RWPE1 (cell line): ENCODE measurements around the gene KLHL7.

ENCODE experiments used
- CTCF ChIA-PET: fragments of 350-600 bp; sonication (Branson Sonifier 250); formaldehyde crosslinking; extraction: SDS; loops from one replicate; lab custom pipeline; 2021; lab: Yijun Ruan, JAX
- POLR2A ChIA-PET: fragments of 400-600 bp; formaldehyde crosslinking; extraction: SDS; loops from one replicate; lab custom pipeline; 2020; ENCODE audit warnings: antibody characterized with exemption; ENCODE audit not compliant: low non-redundant PET; lab: Yijun Ruan, JAX
- DNase-seq: peaks from one replicate; pipeline ENCODE4 v3.0.0; 2012; ENCODE audit warnings: low spot score
- H3K27ac ChIP-seq: fragments of 450-650 bp; 2 replicates; pipeline ENCODE4 v1.5.1; 2017
- TF ChIP-seq, protein P1 (sequence below): fragments of 450-650 bp; conservative IDR thresholded peaks from 2 replicates; pipeline ENCODE4 v1.5.1; 2017; ENCODE audit warnings: low read depth, mild to moderate bottlenecking

Gene KLHL7

DNA sequence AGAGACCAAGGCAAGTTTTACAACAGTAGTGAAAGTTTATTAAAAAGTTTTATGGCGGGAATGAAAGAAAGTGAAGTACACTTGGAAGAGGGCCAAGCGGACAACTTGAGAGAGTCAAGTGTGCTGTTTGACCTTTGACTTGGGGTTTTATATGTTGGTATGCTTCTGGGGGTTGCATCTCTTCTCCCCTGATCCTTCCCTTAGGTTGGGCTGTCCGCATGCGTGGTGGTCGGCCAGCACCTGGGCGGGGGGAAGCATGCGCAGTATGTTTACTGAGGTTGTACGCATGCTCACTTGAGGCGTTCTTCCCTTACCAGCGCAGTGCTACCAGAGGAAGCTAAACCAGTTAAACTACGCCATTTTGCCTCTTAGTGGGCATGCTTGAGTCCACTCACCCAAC is 108.2 kb downstream of the KLHL7 start:
- DNase-seq = no peak
- no peak overlapping the region for H3K27ac ChIP-seq
- ChIA-PET POLR2A (no interaction called here), CTCF (interaction anchor here (0.6 kb wide), 1 partner anchor 13 kb away, joined by 4 read pairs; no protein-coding TSS in a partner anchor)
- TF ChIP-seq, protein P1, sequence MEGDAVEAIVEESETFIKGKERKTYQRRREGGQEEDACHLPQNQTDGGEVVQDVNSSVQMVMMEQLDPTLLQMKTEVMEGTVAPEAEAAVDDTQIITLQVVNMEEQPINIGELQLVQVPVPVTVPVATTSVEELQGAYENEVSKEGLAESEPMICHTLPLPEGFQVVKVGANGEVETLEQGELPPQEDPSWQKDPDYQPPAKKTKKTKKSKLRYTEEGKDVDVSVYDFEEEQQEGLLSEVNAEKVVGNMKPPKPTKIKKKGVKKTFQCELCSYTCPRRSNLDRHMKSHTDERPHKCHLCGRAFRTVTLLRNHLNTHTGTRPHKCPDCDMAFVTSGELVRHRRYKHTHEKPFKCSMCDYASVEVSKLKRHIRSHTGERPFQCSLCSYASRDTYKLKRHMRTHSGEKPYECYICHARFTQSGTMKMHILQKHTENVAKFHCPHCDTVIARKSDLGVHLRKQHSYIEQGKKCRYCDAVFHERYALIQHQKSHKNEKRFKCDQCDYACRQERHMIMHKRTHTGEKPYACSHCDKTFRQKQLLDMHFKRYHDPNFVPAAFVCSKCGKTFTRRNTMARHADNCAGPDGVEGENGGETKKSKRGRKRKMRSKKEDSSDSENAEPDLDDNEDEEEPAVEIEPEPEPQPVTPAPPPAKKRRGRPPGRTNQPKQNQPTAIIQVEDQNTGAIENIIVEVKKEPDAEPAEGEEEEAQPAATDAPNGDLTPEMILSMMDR = no peak

DNA sequence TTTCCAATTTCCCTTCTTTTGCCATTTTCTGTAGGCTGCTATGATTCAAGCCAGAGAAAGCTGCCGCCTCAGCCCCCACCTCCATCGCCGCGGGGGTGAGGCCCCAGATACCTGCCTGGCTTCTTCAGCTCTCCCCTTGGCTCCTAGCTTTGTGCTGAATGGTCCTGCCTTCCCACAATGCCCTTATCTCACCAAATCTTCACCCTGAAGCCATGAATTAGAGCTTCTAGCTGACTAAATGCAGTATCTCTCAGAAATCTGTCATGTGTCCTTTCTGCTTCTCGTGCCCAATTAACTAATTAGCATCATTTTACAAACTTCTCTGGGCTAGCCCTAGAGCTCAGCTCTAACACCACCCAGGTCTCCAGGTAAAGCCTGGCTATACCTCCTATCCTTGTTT is 108.8 kb downstream of the KLHL7 start:
- ChIA-PET POLR2A (no interaction called here), CTCF (interaction anchor here (0.5 to 0.8 kb wide), 4 partner anchors 11 to 332 kb away, joined by 3 to 4 read pairs (median 3); no protein-coding TSS in a partner anchor)
- TF ChIP-seq, protein P1 = no peak
- DNase-seq = no peak
- H3K27ac ChIP-seq = no peak overlapping the region

DNA sequence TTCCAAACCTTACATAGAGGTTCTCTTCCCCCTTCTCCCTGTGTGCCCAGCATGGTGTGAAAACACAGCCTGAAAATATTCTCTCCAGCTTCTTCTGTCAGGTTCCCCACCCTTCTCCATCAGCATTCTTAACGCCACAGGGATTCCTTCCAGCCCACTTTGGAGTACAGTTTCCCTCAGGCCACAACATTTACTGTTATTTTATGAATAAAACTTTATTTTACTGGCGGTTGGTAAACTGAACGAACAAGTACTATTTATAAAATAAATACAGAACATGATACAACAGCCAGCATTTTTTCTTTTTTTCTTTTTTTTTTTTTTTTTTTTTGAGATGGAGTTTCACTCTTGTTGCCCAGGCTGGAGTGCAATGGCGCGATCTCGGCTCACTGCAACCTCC is 109.4 kb downstream of the KLHL7 start:
- TF ChIP-seq, protein P1 = no peak
- ChIA-PET CTCF (interaction anchor here (0.5 to 0.8 kb wide), 4 partner anchors 11 to 331 kb away, joined by 3 read pairs; no protein-coding TSS in a partner anchor), POLR2A (no interaction called here)
- DNase-seq = no peak
- H3K27ac ChIP-seq = no peak overlapping the region

DNA sequence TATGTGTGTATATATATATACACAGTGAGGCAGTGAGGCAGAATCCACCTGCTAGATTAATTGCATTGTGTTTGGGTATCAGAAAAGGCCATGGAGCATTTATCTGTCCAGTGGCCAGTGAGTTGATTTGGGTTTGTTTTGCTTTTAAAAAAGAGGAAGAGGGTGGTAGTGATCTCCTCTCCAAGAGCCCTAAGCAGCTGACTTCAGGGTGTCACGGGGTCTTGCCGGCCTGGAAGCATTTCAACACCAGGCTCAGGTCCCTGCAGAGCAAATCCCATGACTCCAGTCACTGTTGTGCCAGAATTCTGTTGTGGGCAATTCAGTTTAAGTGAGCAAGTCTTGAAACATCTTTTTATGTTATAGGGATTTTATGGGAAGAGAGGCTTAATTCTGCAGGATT is 110.4 kb downstream of the KLHL7 start:
- POLR2A ChIA-PET = no interaction called here
- CTCF ChIA-PET = interaction anchor here (0.7 kb wide), 1 partner anchor 57 kb away, joined by 5 read pairs; no protein-coding TSS in a partner anchor
- no peak for DNase-seq

DNA sequence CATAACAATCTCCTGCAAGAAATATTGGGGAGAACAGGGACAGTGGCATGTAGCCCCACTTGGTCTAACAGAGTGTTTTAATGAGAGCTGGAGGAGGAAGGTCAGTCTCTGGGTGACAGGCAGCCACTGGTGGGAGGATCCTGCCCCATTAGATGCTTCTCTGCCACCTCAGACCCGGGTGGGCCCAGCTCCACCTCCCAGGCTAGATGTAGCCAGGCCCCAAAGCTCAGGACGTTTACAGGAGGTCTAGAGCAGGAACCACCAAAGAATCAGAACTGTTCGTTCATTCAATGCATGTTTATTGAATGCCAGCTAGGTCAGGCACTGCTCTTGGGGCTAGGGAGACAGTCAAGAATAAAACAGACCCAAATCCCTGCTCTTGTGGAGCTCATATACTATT is 112.6 kb downstream of the KLHL7 start:
- ChIA-PET CTCF (interaction anchor here (0.6 to 1.1 kb wide), 2 partner anchors 28 to 60 kb away, joined by 3 read pairs; no protein-coding TSS in a partner anchor), POLR2A (no interaction called here)
- no peak for DNase-seq
- no peak overlapping the region for H3K27ac ChIP-seq
- TF ChIP-seq, protein P1 = no peak

More for the DNA sequence above, 110.4 kb downstream of the KLHL7 start:
- H3K27ac ChIP-seq = no peak overlapping the region
- TF ChIP-seq, protein P1 = no peak

DNA sequence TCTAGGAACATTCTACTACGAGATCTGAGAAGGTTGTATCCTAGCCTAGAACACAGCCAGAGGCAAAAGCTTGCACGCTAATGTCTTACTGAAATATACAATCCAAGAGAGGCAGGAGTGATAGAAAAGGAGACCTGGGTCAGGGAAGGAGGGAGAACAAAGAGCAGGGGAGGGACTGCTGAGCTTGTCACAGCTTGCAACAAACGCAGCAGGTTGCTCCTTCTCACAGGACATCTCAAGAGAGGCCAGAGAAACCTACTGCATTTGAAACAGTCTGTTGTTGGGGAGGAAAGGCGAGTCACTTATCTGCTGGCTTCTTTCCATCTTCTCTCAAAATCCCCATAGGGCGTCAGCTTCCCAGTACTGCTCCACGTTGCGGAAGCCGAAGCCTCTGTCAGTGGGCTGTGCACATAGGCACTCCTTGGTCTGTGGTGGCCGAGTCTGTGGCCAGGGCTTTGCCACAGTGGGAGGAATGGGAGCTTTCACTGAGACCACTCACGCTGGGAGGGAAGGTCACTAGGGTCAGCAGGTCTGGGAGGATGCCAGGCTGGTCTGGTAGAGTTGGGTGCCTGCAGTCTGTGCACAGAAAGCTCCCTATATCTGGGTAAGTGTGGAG is 115.2 kb downstream of the KLHL7 start:
- TF ChIP-seq, protein P1 = no peak
- H3K27ac ChIP-seq = no peak overlapping the region
- no peak for DNase-seq
- POLR2A ChIA-PET = no interaction called here
- CTCF ChIA-PET = interaction anchor here (0.7 to 1.4 kb wide), 3 partner anchors 21 to 72 kb away, joined by 3 to 6 read pairs (median 4); no protein-coding TSS in a partner anchor
